ENCODE measurements around the gene FEM1B. TPM values are rescaled to one million over a fixed set of nuclear protein-coding genes. Genes with fewer than 3 reads are reported as not detected.

The FEM1B gene
- polyA plus RNA-seq, 3 donors: 21.5 to 26.4 (median 26.0) TPM

DNA sequence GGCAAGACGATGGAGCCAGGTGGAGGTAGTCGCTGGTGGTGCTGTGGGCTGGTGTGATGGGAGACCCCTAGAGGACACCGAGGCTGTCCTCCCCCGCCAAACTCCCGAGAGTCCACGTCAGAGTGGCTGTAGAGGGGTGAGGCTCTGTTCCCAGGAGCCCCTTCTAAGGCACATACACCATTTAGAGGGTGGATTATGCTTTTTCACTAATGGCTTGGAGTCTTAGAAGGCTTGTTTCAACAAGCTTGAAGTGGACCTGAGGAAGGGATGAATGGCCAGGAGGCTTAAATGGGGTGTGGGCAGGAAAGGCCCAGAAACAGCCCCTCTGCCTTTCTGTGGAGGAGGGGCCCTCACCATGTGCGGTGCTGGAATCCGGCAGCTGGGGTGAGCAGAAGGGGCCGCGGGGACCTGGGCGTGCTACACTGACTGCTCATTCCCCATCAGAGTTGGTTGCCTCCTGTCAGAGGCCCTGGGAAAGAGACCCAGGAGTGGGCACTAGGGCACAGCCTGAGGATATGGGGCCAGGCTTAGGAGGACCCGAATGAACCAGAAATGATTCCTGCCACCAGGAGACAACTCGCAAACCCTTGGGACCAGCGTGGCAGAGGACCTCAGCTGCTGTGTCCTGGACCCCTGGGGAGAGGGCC, 66.2 kb downstream of the FEM1B start:
- Histone ChIP-seq H3K4me3 (replicated peaks in 1 of 3; ENCODE audit: low read depth in 2 of 3, low read length in 3 of 3) (no peak overlapping the region), H3K9ac (ENCODE audit: insufficient read depth, low read length, poor library complexity, severe bottlenecking) (no peak overlapping the region), H2AFZ (ENCODE audit: insufficient read depth, low read depth, low read length, poor library complexity, severe bottlenecking) (no peak overlapping the region), H3K27ac (ENCODE audit: low read depth in 1 of 2, low read length in 2 of 2) (no peak overlapping the region), H3K4me1 (ENCODE audit: control insufficient read depth in 1 of 2, insufficient read depth in 2 of 2, low read length in 2 of 2) (peaks cover 12 to 16% of the 10 kb centered on the region in 2 donors), H4K20me1 (ENCODE audit: insufficient read depth, low read length) (no peaks in the 10 kb centered on the region), H3K9me3 (replicated peaks in 1 of 2; ENCODE audit: control insufficient read depth in 1 of 2, insufficient read depth in 1 of 2, low read length in 2 of 2) (no peaks in the 10 kb centered on the region), H3K79me2 (ENCODE audit: insufficient read depth, low read length) (no peaks in the 10 kb centered on the region), H3K36me3 (replicated peaks in 1 of 2; ENCODE audit: control insufficient read depth in 1 of 2, insufficient read depth in 2 of 2, low read length in 2 of 2) (no peaks in the 10 kb centered on the region), H3K27me3 (ENCODE audit: control insufficient read depth in 2 of 2, insufficient read depth in 2 of 2, low read length in 2 of 2) (no peaks in the 10 kb centered on the region), H3K4me2 (replicated peaks; ENCODE audit: extremely low read depth, low read length, poor library complexity, severe bottlenecking) (no peak overlapping the region)
- Mint-ChIP-seq H3K9me3 (no peaks in the 10 kb centered on the region), H3K27ac (peak overlapping the region in 2 of 7 donors; percentile 1 to 38), H3K36me3 (no peaks in the 10 kb centered on the region), H3K27me3 (ENCODE audit: low read depth in 3 of 3) (peaks cover 1 to 10% (median 1%) of the 10 kb centered on the region in 3 donors), H3K4me1 (peaks cover 15% of the 10 kb centered on the region), H3K4me3 (no peak overlapping the region)
- no peak for DNase-seq
- intact Hi-C loops (cut with micrococcal nuclease): no loop called here
- TF ChIP-seq CTCF (IDR thresholded peaks at IDR 0.05): no peak
- WGBS (ENCODE audit: insufficient coverage): 100% methylated on average over 8 of the region's 14 CpGs

GRCh38 chr15:68344600-68344999, 67.1 kb downstream of the FEM1B start:
- H3K4me1 Mint-ChIP-seq: peaks cover 15% of the 10 kb centered on the region
- intact Hi-C loops (cut with micrococcal nuclease): no loop called here
- H3K27me3 Mint-ChIP-seq (ENCODE audit: low read depth in 3 of 3): peaks cover 1 to 9% (median 1%) of the 10 kb centered on the region in 3 donors
- no peak overlapping the region for H3K4me3 ChIP-seq (replicated peaks in 1 of 3; ENCODE audit: low read depth in 2 of 3, low read length in 3 of 3)
- no peak for DNase-seq
- H3K27me3 ChIP-seq (ENCODE audit: control insufficient read depth in 2 of 2, insufficient read depth in 2 of 2, low read length in 2 of 2): no peaks in the 10 kb centered on the region
- no peaks in the 10 kb centered on the region for H3K36me3 Mint-ChIP-seq
- no peak overlapping the region for H3K27ac ChIP-seq (ENCODE audit: low read depth in 1 of 2, low read length in 2 of 2)
- TF ChIP-seq CTCF (IDR thresholded peaks at IDR 0.05): no peak
- 100% methylated on average over 1 of the region's 7 CpGs for WGBS (ENCODE audit: insufficient coverage)
- H3K9me3 ChIP-seq (replicated peaks in 1 of 2; ENCODE audit: control insufficient read depth in 1 of 2, insufficient read depth in 1 of 2, low read length in 2 of 2): no peaks in the 10 kb centered on the region
- H3K9me3 Mint-ChIP-seq: no peaks in the 10 kb centered on the region
- H3K4me2 ChIP-seq (replicated peaks; ENCODE audit: extremely low read depth, low read length, poor library complexity, severe bottlenecking): no peak overlapping the region
- no peak overlapping the region for H3K4me3 Mint-ChIP-seq
- no peak overlapping the region for H2AFZ ChIP-seq (ENCODE audit: insufficient read depth, low read depth, low read length, poor library complexity, severe bottlenecking)
- no peaks in the 10 kb centered on the region for H3K36me3 ChIP-seq (replicated peaks in 1 of 2; ENCODE audit: control insufficient read depth in 1 of 2, insufficient read depth in 2 of 2, low read length in 2 of 2)
- no peaks in the 10 kb centered on the region for H4K20me1 ChIP-seq (ENCODE audit: insufficient read depth, low read length)
- H3K79me2 ChIP-seq (ENCODE audit: insufficient read depth, low read length): no peaks in the 10 kb centered on the region
- H3K4me1 ChIP-seq (ENCODE audit: control insufficient read depth in 1 of 2, insufficient read depth in 2 of 2, low read length in 2 of 2): peaks cover 12 to 16% of the 10 kb centered on the region in 2 donors
- H3K27ac Mint-ChIP-seq: no peak overlapping the region
- H3K9ac ChIP-seq (ENCODE audit: insufficient read depth, low read length, poor library complexity, severe bottlenecking): no peak overlapping the region

Other genes with a start within 250 kb of the FEM1B start
- gene PIAS1, start 223.4 kb upstream of the FEM1B start, polyA plus RNA-seq: 100 to 1,000 TPM in 1 of 3 donors, 10 to 100 TPM in 2; 47.3 to 109 (median 89.8) TPM
- 10 to 100 TPM; 24.3 to 44.5 (median 38.8) TPM for gene CALML4, start 72.4 kb upstream of the FEM1B start, polyA plus RNA-seq
- 10 to 100 TPM in 1 of 3 donors, 1 to 10 TPM in 2; 3.4 to 37.6 (median 4.2) TPM for gene CLN6, start 48.0 kb upstream of the FEM1B start, polyA plus RNA-seq
- under 1 TPM in 2 of 3 donors, not detected in 1; under 0.01 to 0.01 TPM for gene ITGA11, start 154.4 kb downstream of the FEM1B start, polyA plus RNA-seq